Measurements from ENCODE around the gene DSCAML1. TPM values are rescaled to one million over a fixed set of nuclear protein-coding genes. Genes with fewer than 3 reads are reported as not detected.
"Not testable (repeated sequence)": the region's sequence is repeated elsewhere in the genome, so short reads cannot be mapped to it uniquely, and the experiment has no call there.

DSCAML1 gene
- total RNA-seq, 1 donor from 2014 or later, result 0.22 TPM

DNA sequence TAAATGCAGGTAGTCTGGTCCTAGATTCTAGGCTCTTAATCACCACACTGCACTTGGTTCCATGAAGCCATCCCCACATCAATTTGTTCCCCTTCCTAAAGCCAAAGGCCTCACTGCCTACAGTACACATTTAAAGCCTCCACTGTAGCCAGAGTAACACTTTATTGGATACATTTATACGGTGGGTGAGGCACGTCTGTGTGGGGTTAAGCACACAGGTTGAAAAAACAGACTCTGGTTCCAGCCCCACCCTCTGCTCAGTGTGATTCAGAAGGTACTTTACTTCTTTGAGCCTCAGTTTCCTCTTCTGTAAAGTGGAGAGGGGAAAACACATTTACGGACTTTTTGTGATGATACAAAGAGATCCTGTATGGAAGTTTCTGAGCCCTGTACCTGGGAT lies 22.5 kb downstream of the DSCAML1 start:
- no peak for ATAC-seq
- DNase-seq (ENCODE audit: missing footprints), result no peak
- intact Hi-C loops (cut with DNase I), result no loop called here

DNA sequence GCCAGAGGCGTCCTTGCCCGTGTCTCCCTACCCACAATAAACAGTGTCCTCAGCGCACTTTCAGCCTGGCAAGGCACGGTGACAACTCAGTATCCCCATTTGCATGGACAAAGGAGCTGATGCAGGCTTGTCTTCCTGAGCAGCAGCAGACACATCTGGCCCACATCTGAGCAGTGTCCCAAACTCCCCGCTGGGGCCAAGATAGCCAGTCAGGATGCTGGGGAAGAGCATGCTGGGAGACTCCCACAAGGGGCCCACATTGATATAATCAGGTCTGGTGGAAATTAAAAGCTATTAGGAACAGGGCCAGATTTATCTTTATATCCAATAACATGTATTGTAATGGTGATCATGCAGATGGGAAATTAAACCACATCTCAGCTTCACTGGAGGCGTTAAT lies 24.7 kb downstream of the DSCAML1 start:
- intact Hi-C loops (cut with DNase I), result no loop called here
- ATAC-seq, result no peak

DNA sequence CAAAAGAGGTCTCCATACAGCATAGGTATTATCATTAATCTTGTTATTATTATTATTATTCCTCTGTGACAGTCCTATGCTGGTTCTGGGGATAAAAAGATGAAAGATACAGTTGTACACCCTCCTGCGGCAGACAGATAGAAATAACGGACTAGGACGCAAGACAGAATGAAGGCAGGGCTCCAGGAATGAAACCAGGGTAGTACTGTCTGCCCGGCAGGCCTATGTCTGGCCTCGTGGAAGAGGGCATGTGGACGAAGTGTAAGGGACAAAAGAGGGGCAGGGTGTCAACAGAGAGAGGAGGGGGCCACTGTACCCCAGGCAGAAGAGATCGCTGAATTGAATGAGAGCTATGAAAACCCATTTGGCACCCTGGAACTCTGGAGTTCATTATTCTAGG lies 25.2 kb downstream of the DSCAML1 start:
- intact Hi-C loops (cut with DNase I), result no loop called here
- no peak for DNase-seq (ENCODE audit: missing footprints)
- no peak for ATAC-seq

More for the DNA sequence above, 24.7 kb downstream of the DSCAML1 start:
- no peak for DNase-seq (ENCODE audit: missing footprints)

DNA sequence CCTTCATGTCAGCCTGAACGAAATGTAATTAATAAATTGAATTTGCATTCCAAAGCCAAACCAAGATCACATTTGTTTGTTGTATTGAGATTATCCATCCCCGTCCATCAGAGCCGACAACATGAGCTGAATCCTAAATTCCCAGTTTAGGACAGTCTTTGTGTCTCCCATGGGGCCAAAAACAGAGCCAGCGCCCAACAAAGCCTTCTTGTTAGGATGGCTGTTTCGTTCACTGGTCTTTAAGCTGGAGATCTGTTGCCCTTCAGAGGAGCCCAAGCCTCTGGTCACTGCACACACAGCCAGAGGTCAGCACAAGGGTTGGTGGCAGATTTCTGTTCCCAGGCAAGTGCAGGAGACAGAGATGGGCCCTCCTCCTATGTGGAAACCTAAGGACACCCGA lies 25.8 kb downstream of the DSCAML1 start:
- DNase-seq (ENCODE audit: missing footprints), result no peak
- ATAC-seq, result no peak
- intact Hi-C loops (cut with DNase I), result no loop called here

DNA sequence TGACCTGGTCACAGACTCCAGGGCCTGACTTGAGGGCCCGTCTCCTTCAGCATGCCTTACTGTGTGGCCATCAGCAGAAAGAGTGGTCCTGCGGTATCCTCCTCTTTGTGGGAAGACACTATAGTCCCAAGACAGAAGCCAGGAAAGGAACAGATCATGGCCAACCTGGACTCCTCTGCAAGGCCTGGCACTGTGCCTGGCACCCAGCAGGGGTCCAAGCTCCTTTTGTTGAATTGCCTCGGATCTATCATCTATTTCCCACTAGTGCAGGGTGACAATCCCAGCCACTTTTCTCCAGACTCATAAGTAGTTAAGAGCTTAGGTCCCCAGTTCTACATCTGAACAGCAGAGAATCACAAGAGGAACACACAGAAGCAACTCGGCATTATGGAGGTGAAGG lies 27.0 kb downstream of the DSCAML1 start:
- DNase-seq (ENCODE audit: missing footprints) (no peak), ATAC-seq (no peak)
- intact Hi-C loops (cut with DNase I), result no loop called here

DNA sequence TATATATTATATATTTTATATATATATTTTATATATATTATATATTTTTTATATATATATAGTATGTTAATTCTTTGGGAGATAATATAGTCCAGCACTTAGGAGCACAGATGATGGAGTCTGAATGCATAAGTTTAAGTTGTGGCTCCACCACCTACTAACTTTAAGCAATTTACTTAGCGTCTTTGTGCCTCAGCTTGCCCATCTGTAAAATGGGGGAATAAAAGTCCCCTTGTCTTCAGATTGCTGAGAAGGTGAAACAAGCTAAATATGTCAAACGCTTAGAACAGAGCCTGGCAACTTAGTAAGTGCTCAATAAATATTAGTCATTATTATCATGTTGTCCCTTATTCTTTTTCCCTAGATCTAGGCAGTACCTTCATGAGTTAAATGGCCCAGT lies 27.5 kb downstream of the DSCAML1 start:
- DNase-seq (ENCODE audit: missing footprints), result no peak
- no peak for ATAC-seq
- intact Hi-C loops (cut with DNase I), result no loop called here

DNA sequence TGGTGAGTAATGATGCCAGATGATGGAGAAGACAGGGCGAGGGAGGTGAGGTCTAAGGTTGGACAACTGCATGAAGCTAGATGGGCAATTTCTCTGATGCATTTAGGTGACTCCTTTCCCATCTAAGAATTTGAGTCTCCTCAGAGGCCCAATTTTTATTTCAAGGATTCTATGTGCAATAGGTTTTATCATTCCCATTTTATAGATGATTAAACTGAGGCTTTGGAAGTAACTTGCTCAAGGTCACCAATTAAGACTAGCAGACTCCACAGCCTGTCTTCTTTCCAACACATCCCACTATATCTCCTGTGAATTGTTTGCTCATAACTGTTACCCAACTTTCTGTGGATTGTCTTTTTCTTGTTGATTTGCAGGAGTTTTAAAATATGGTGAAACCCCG lies 28.5 kb downstream of the DSCAML1 start:
- DNase-seq (ENCODE audit: missing footprints) (no peak), ATAC-seq (no peak)
- intact Hi-C loops (cut with DNase I), result no loop called here

DNA sequence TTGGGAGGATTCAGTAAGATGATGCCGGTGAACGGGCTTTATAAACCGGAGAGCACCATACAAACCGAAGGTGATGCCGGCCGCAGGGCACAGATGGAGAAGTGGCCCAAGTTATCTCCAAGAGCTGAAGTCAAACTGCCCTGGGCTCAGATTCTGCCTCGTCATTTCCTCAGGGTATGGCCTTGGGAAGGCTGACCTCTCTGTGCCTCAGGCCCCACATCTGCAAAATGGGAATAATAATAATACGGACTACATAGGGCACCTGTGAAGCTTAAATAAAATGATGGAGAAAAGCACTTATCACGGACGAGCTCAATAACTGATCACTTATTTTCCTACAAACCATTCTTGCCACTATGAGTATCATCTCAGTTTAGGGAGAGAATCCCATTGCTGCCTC lies 29.9 kb downstream of the DSCAML1 start:
- intact Hi-C loops (cut with DNase I), result no loop called here
- DNase-seq (ENCODE audit: missing footprints) (no peak), ATAC-seq (no peak)

DNA sequence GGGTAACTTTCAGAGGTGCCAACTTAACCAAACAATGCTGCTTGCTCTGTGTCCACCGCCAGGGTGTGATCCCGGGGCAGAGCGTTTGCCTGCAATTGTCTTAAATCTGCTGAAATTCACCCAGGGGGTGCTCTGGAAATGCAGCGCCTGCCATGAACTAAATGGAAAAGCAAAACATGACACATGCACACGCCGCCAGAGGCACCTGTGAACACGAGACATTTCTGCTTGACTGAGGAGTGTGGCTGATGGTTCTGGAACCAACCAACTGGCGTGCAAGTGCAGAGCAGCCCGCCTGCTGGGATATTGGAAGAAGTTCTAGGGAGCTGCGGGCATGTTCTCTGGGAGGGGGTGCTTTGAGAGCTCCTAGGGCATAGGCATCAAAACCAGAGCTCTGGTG lies 30.4 kb downstream of the DSCAML1 start:
- DNase-seq (ENCODE audit: missing footprints) (no peak), ATAC-seq (no peak)
- intact Hi-C loops (cut with DNase I), result no loop called here

DNA sequence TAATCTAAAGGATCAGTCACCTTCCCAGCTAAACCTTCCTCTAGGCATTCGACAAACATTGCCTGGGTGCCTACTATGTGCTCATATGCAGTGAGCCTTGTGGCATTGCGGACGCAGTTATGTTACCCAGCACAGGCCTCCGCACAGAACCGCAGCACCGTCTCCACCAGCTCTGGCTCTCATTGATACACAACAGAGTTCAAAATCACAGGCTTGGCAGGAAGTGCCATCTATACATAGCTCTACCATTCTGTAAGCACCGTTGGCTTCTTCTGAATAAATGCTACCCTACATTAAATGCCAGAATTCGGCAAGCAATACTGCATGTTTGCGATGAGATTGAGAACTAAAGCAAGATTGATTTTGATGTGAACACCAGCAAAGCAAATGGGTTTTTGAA lies 31.0 kb downstream of the DSCAML1 start:
- intact Hi-C loops (cut with DNase I), result no loop called here
- no peak for DNase-seq (ENCODE audit: missing footprints)
- ATAC-seq, result no peak

DNA sequence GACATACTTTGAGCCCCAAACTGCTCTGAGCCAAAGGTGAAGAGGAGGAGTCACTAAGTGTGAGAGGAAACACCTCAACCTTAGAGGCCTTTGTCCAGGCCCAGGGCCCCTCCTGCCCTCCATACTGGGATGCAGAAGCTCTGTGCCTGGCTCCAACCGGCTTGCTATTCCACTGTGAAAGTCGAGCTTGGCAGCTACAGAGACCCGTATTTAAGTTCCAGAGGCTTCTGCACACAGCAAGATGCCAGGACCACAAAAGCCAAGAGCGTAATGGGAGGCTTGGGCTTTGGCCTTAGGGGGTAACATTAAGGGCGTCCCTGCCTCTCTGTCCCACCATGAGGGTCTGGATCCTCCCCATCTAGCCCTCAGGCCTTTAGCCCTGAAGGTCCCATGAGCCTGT lies 31.9 kb downstream of the DSCAML1 start:
- ATAC-seq, result no peak
- no peak for DNase-seq (ENCODE audit: missing footprints)
- intact Hi-C loops (cut with DNase I), result no loop called here

DNA sequence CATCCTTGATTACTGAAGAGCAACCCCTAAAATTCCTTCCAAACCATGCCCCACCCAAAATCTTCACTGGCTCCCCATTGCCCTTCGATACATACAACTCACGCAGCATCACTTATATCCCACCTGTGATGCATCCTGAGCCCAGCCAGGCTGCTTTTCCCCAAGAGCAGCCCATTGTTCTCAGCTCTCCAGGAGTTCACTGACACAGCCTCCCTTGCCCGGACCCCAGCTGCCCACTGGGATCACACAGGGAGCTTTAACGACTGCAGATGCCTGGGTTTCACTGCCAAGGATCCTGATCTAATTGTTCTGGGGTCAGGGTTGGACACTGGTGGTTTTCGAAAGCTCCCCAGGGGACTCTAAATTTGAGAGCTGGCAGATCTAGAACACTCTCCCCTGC lies 33.6 kb downstream of the DSCAML1 start:
- DNase-seq (ENCODE audit: missing footprints); ATAC-seq; intact Hi-C loops (cut with DNase I): not testable (repeated sequence)

DNA sequence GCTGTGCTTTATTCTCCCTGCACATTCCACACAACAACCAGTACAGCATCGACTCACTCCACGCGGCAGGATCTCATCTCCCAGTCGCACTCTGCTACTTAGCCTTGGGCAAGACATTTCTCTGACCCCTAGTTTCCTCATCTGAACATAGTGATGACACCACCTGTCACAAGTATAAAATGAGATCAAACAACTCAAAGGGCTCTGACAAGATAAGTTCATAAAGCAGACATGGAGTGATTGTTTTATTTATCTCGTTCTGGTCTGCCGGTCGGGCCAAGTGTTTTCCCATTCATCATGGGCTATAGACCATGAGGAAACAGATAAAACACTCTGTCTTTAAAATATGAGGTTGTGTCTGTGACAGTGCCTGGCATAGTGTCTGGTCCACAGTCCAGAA lies 35.0 kb downstream of the DSCAML1 start:
- no peak for DNase-seq (ENCODE audit: missing footprints)
- no peak for ATAC-seq
- intact Hi-C loops (cut with DNase I), result no loop called here

DNA sequence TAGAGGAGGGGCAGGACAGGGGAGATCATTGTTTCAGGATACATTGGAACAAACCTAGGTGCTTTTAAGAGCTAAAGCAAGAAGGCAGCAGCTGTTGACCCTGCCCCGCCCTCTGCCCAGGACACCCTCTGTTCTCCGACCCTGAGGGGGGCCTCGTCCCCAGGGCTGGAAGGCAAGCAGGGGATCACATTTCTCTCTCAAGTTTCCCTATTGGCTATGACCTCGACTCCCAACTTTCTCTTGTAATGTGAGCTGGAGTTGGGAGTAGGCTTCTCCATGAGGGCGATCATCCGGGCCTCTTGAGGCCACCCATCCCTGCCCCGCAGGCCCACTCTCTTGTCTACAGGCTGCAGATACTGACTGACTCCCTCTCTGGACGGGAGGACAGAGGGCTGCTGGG lies 37.7 kb downstream of the DSCAML1 start:
- intact Hi-C loops (cut with DNase I), result no loop called here
- ATAC-seq (no peak), DNase-seq (ENCODE audit: missing footprints) (no peak)

DNA sequence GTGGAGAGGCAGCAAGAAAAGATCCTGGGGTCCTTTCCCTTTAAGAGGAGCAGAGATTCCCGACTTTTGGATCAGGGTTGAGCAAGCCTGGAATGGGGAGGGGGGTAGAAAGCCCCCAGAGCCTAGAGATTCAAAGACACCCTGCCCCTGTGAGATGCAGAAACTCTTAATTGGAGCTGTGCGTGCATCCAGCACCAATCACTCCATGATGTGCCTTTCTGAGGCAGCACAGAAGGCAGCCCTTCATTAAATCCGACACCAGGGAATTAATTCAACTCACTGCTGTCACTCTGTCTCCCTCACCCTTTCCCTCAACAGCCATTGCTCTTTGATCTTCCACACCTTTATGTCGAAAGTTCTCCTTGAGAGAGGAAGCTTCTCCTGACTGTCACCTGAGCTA lies 43.0 kb downstream of the DSCAML1 start:
- ATAC-seq (no peak), DNase-seq (ENCODE audit: missing footprints) (no peak)
- intact Hi-C loops (cut with DNase I), result no loop called here

DNA sequence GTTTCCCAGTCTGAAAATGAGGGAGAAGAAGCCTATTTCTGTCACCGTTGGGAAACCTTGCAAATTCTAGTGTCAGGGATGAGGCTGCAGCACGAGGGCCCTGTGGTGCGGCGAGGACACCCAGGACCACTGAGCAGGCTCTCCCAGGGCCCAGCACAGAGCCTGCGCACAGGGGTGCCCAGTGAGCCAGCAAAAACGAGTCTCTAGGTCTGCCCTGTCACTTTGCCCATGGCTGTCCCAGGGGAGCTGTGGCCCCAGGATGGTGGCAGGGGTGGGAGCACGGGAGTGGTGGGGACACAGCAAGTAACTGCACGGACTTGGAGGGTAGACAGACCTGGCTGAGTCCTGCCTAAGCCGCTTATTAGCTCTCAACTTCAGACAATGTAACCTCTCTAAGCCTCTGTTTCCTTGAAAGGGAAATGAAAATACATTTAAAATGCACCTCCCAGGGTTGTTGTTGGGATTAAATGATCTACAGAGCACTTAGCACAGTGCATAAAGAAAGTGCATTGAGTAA lies 44.2 kb downstream of the DSCAML1 start:
- intact Hi-C loops (cut with DNase I), result no loop called here
- no peak for DNase-seq (ENCODE audit: missing footprints)
- ATAC-seq, result no peak

DNA sequence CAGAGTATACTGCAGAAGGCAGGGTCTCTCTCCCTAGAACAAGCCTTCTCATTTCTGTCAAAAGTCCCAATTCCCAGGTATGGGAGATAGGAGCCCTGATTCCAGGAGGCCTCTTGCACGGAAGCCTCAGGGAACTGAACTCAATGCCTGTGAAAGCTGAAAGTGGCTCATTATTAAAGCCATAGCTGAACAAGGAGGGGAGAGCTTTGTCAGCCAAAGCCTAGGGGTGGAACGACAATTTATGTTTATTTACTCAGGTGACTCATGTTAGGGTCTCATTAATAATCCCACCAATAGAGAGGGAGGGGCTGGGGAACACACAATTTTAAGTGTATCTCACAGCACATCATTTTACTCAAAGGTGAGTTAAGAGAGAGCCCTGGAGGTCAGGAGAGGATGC lies 44.9 kb downstream of the DSCAML1 start:
- no peak for DNase-seq (ENCODE audit: missing footprints)
- no peak for ATAC-seq

DNA sequence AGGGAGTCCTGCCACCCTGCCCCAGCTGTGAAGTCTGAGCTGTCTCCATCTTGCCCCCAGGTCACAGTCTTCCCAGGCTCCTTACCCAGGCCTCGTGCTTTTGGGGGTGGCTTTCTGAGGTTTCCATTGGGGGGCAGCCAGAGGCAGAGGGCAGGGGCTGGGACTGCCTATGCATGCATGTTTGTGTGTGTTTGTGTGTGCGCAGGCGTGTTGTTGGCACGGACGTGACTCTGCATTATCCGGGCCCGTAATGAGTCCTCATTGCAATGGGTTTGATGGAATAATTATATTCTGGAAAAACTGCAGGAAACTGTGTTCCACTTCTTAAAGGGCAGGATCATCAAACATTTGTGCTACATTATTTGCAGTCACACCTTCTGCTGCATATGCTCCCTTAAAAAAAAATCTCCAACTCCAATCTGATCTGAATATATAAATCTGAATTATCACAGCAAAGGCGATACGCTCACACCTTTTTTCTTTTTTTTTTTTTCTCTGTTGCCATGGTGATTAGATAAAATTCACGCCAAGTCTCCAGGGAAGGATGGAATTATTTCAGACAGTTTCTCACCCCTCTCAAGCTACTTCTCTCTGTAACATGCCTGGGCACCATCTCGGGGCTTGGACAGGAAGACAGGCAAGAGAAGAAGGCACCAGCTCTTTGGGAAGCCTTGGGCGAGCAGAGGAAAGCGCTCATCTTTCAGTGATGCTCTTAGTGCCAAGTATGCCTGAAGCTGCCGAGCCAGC lies 45.9 kb downstream of the DSCAML1 start:
- intact Hi-C loops (cut with DNase I), result no loop called here
- DNase-seq (ENCODE audit: missing footprints) (no peak), ATAC-seq (no peak)

More for the DNA sequence above, 44.9 kb downstream of the DSCAML1 start:
- intact Hi-C loops (cut with DNase I), result no loop called here

DNA sequence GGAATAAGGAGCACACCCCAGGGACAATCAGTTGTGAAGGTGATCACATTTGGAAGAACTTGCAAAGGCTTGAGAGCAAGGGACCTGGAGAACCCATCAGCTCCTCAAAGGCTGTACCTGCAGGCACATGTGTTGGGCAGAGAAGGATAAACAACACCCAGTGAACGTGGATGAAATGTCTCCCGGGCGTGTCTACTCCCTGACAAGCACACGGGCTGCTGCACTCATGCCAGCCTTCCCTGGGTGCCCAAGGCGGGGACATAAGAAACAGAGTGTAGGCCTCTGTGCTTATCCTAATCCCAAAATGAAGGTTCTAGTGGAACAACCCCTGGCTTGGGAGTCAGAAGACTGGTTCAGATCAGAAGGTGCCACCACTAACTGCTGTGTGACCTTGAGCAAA lies 46.7 kb downstream of the DSCAML1 start:
- ATAC-seq, result no peak
- DNase-seq (ENCODE audit: missing footprints), result no peak
- intact Hi-C loops (cut with DNase I), result no loop called here

DNA sequence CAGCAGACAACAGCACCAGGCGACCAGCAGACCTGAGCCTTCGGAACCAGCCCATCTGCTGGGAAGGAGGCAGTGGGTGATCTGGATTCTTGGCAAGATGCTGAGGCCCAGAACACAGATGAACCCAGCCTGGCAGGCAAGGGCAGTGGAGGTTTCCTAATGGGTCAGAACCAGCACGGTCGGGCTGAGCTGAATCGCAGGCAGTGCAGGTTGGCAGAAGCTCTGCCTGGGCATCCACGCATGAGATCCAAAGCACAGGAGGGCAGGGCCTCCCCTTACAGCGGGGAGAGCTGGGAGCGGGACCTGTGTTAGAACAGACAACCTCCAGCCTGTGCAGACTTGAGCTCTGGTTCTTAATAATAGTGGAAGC lies 47.5 kb downstream of the DSCAML1 start:
- DNase-seq (ENCODE audit: missing footprints) (no peak), ATAC-seq (no peak)
- intact Hi-C loops (cut with DNase I), result no loop called here

All from Right ventricle myocardium inferior (tissue), 1 donor.